Kidney (tissue), 14 donors: Measurements from ENCODE around the gene LRRC1. TPM values are rescaled to one million over a fixed set of nuclear protein-coding genes. Genes with fewer than 3 reads are reported as not detected.

ENCODE experiments used
- DNase-seq, 5 donors: peaks; one replicate each; pipeline ENCODE4 v3.0.0-alpha.2; 2013 to 2020
- FAIRE-seq: peaks from 2 replicates; lab custom pipeline; 2012; peaks lifted over from hg19 to GRCh38; lab: Jason Lieb, UNC
- H3K27ac ChIP-seq, 2 donors: one replicate each; pipeline ENCODE4 v1.7.0; 2013; ENCODE audit warnings: low read depth in 2 of 2, low read length in 2 of 2, inconsistent platforms in 1 of 2
- H3K27me3 ChIP-seq: one replicate; pipeline ENCODE4 v1.7.1; 2013; ENCODE audit warnings: low read length, inconsistent platforms; ENCODE audit not compliant: control insufficient read depth, insufficient read depth
- H3K36me3 ChIP-seq, 3 donors: one replicate each; pipeline versions ENCODE4 v1.7.0 to v1.7.1; 2013; ENCODE audit warnings: low read length in 3 of 3, control low read depth in 1 of 3, inconsistent platforms in 1 of 3; ENCODE audit not compliant: insufficient read depth in 3 of 3, control insufficient read depth in 2 of 3
- H3K4me1 ChIP-seq, 3 donors: one replicate each; pipeline versions ENCODE4 v1.7.0 to v1.7.1; 2013; ENCODE audit warnings: low read length in 3 of 3, inconsistent platforms in 1 of 3, low read depth in 1 of 3; ENCODE audit not compliant: control insufficient read depth in 2 of 3, insufficient read depth in 2 of 3
- H3K4me3 ChIP-seq, 3 donors: one replicate each; pipeline versions ENCODE4 v1.7.0 to v1.8.1; 2013; ENCODE audit warnings: low read length in 3 of 3, control low read depth in 1 of 3, inconsistent platforms in 1 of 3
- H3K9ac ChIP-seq, 3 donors: one replicate each; pipeline versions ENCODE4 v1.7.0 to v1.7.1; 2013; ENCODE audit warnings: low read length in 3 of 3, control low read depth in 1 of 3, inconsistent platforms in 1 of 3
- H3K9me3 ChIP-seq, 3 donors: one replicate each; pipeline versions ENCODE4 v1.7.0 to v1.7.1; 2013; ENCODE audit warnings: low read length in 3 of 3, control low read depth in 1 of 3, inconsistent platforms in 1 of 3; ENCODE audit not compliant: control insufficient read depth in 2 of 3, insufficient read depth in 1 of 3
- CTCF ChIP-seq: IDR thresholded peaks from 3 replicates; pipeline ENCODE4 v1.5.1; 2012; ENCODE audit warnings: mild to moderate bottlenecking, moderate library complexity, borderline replicate concordance; ENCODE audit not compliant: insufficient read depth; ENCODE audit errors: extremely low read depth
- intact Hi-C: fragments of 100-400 bp; cut with DNase I; formaldehyde crosslinking; loops from one replicate; pipeline ENCODE4 v1.11.1; 2022
- polyA plus RNA-seq: library from polyadenylated mRNA; stranded (reverse); fragments of 350-450 nt; fragmentation: Illumina TruSeq; extraction: RNeasy Lipid Tissue Mini Kit (QIAGEN cat#74804); gene quantifications from one replicate; pipeline ENCODE4 v1.2.3, GENCODE V29; 2014; ENCODE audit warnings: low read depth, low replicate concordance; ENCODE audit not compliant: insufficient read depth
- total RNA-seq: library from RNA; stranded (reverse); fragmentation: NEBNext Ultra II Directional; extraction: Animal tissue kit (Norgen Biotek cat#: 25700); gene quantifications from one replicate; pipeline ENCODE4 v1.2.1, GENCODE V29; 2021
- donor health status: control.
- donor health status: control.
- donor health status: control.
- donor health status: control.
- donor health status: control.
- donor health status: DM: yes; HTN: yes; CAD: no.
- donor health status: Normal renal cell carcinoma (clear cell type).

Gene LRRC1
- total and polyA plus RNA-seq, 2 donors from 2014 or later: 7.8 to 12.6 TPM

GRCh38 chr6:53956068-53956711 is 161.4 kb downstream of the LRRC1 start:
- Histone ChIP-seq H3K4me3 (no peak overlapping the region), H3K27me3 (no peaks in the 10 kb centered on the region), H3K4me1 (no peaks in the 10 kb centered on the region), H3K27ac (no peak overlapping the region), H3K9ac (no peak overlapping the region), H3K36me3 (no peaks in the 10 kb centered on the region), H3K9me3 (peaks cover 0 to 3% (median 0%) of the 10 kb centered on the region in 3 donors)
- DNase-seq (peak; percentile 78 to 92 (median 84)), FAIRE-seq (no peak)
- intact Hi-C loops: no loop called here
- peak; percentile 82 for TF ChIP-seq CTCF

GRCh38 chr6:53956804-53957203 is 162.0 kb downstream of the LRRC1 start:
- Histone ChIP-seq H3K4me3 (no peak overlapping the region), H3K9ac (no peak overlapping the region), H3K27me3 (no peaks in the 10 kb centered on the region), H3K4me1 (no peaks in the 10 kb centered on the region), H3K36me3 (no peaks in the 10 kb centered on the region), H3K27ac (no peak overlapping the region), H3K9me3 (no peaks in the 10 kb centered on the region)
- FAIRE-seq (no peak), DNase-seq (no peak)
- no peak for TF ChIP-seq CTCF
- intact Hi-C loops: no loop called here

DNA sequence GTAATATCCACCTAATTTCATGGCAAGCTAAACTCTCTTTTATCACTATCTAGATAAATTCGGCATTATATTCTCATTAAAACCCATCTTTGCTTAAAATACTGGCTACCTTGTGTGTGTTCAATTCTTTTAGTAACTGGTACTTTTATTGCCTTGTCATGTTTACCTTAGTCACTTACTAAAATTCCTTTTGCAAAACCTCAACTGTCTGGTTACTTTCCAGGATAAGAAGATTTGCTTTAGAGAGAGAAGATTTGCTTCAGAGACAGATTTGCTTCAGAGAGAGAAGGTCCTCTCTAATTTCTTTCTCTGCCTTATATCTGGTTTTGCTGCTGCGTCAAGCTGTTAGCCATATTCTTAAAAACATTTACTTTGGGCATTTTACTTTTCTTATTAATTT is 164.9 kb downstream of the LRRC1 start:
- no peak for FAIRE-seq
- no peak overlapping the region for H3K9ac ChIP-seq
- no peak for DNase-seq
- no peaks in the 10 kb centered on the region for H3K4me1 ChIP-seq
- no peak for TF ChIP-seq CTCF
- H3K36me3 ChIP-seq: no peaks in the 10 kb centered on the region
- no peak overlapping the region for H3K4me3 ChIP-seq
- intact Hi-C loops: no loop called here
- no peaks in the 10 kb centered on the region for H3K9me3 ChIP-seq
- no peaks in the 10 kb centered on the region for H3K27me3 ChIP-seq
- no peak overlapping the region for H3K27ac ChIP-seq

GRCh38 chr6:53960311-53960710 is 165.5 kb downstream of the LRRC1 start:
- Histone ChIP-seq H3K36me3 (no peaks in the 10 kb centered on the region), H3K9ac (no peak overlapping the region), H3K9me3 (no peaks in the 10 kb centered on the region), H3K4me1 (no peaks in the 10 kb centered on the region), H3K27me3 (no peaks in the 10 kb centered on the region), H3K4me3 (no peak overlapping the region), H3K27ac (no peak overlapping the region)
- no peak for TF ChIP-seq CTCF
- FAIRE-seq (no peak), DNase-seq (no peak)
- intact Hi-C loops: no loop called here
